Measurements from ENCODE around the gene CNKSR3.

Gene CNKSR3

DNA sequence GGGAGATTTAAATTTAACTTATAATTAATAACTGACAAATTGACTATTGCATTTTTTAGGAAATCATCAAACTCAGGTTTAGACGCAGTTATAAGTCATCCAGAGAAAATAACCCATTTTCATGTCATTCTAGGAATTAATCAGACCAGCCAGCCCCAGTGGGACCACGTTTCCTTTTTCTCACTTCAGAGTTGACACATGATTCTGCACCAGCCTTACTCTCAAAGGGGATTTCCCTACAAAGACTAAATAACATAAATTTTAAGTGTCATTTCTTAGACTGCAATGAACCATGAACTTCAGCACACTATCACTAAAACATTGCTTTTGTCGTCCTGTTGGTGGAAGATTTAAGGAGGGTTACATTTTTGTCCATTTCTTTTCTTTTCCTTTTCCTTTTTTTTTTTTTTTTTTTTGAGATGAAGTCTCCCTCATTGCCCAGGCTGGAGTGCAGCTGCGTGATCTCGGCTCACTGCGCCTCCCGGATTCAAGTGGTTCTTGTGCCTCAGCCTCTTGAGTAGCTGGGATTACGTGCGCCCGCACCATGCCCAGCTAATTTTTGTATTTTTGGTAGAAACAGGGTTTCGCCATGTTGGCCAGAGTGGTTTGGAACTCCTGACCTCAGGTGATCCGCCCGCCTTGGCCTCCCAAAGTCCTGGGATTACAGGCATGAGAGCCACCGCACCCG lies 157.4 kb downstream of the CNKSR3 start:
- no peak for DNase-seq (ENCODE audit: low read depth in 2 of 2)

DNA sequence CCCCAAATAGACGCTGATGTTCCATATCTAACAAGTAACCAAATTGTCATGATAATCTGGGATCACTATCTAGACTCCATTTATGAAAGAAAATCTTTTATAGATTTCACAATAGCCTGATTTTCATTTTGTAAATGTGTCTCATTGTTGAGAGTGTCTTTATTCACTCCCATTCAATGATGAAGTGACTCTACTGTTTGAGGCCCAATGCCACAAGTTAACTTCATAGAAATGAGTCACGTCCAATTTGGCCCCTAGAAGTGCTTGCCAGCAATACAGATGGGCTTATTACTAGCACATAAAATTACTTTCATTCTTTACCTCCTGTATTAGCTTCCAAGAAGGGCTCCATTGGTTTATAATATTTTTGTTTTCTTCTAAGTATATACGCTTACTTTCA lies 160.2 kb downstream of the CNKSR3 start:
- no peak for DNase-seq (ENCODE audit: low read depth in 2 of 2)

DNA sequence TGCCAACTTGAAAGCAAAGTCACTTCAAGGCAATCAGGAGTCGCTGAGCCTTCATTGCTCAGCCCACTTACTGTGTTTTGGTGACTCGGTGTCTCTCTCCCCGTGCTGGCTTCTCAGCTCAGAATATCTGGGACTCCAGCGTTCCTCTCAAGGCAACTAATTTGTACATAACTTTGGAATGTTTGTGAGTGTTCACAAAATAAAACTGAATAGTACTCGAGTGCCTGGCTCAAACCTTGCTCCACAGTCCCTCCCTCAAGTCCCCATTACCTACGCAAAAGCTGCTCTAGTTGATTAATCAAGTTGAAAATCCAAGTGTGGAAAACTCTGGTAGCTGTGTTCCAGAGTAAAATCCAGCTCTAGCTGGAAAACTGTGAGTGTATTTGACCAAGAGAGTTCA lies 162.5 kb downstream of the CNKSR3 start:
- no peak for DNase-seq (ENCODE audit: low read depth in 2 of 2)

DNA sequence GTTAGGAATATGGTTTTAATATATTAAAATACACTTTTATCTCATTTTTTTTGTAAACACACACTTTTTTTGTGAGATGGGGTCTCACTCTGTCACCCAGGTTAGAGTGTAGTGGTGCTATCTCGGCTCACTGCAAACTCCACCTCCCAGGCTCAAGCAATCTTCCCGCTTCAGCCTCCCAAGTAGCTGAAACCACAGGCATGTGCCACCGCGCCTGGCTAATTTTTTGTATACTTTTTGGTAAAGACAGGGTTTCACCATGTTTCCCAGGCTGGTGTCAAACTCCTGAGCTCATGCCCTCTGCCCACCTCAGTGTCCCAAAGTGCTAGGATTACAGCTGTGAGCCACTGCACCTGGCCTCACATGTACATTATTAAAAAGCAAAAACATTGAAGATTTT lies 164.7 kb downstream of the CNKSR3 start:
- no peak for DNase-seq (ENCODE audit: low read depth in 2 of 2)

DNA sequence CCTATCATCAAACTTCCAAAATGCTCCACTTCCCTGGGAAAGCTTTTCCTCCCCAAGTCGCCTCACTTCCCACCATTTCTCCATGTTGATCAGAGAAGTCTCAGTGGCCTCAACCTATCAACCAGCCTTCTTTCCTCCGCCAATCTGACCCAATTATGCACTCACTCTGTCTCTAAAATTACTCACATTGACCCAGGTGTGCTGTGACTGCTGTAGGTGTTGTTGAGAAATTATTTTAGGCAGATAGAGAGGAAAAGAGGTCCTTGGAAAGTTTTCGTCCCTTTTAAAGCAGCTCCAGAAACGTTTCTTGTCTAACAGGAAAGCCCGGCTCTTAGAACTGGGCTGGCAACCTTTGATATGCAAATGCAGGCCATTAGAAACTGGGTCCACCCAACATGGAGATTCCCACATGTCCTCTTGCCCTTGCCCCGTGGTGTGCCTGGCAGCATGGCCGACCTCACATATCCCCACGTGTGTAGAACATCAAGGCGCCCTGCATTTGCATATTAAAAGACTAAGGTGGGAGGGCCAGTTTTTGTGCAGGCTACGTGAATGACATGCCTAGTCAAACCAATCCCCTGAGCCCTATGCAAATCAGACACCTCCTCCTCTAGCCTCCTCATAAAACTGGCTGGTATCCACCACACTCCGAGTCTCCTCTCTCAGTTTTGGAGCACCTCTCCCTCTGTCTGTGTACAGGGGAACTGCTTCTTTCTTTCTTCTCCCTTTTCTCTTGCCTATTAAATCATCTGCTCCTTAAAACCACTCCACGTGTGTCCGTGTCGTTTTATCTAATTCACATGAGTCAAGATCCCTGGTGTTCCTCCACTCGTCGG lies 166.8 kb downstream of the CNKSR3 start:
- DNase-seq (ENCODE audit: low read depth in 2 of 2): no peak

DNA sequence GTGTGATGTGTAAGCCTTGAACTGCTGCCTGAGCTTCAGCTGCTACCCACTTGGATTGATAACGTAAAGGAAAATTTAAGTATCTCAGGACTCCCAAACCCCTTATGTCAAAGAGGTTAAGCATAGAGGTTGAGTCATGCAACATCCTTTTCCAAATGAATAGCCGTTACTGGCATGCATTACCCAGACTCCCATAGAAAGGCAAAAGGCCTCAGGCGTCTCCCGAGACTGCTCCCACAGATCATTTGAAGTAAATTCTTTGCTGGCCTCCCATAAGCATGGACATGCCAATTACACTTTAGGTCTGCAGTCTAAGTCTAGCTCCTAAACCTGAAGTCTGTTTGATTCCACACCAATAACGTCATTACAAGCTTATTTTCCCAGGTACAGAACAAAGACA lies 168.6 kb downstream of the CNKSR3 start:
- DNase-seq (ENCODE audit: low read depth in 2 of 2): no peak

DNA sequence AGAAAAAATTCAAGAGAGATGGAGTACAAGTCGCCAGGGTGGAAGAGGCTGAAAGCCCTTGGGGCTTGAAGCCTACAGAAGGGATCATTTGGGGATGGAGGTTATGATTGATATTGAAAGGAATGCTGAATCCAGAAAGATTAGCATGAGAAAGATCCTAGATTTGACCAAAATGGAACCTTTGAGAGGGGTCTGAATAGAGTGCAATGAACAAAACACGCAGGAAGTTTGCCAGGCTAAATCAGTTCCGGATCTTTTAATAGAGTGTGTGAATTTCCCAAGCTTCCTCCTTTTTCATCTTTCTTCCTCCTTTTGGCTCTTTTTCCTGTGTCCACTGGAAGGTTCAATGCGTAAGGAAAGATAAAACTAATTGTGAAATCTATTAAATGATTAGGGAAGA lies 169.1 kb downstream of the CNKSR3 start:
- DNase-seq (ENCODE audit: low read depth in 2 of 2): no peak

Data from stimulated activated CD8-positive, alpha-beta memory T cell treated with anti-CD3 and anti-CD28 coated beads, Interleukin-15, amount 100 ng/mL, for 4 hours (primary cell).